CD1c-positive myeloid dendritic cell (primary cell): ENCODE data around the gene JADE3.

ENCODE experiments used
- DNase-seq: peaks from one replicate; pipeline ENCODE4 v3.0.0-alpha.2; 2016; ENCODE audit errors: extremely low spot score

JADE3 gene

GRCh38 chrX:47026198-47026597, 114.0 kb downstream of the JADE3 start:
- no peak for DNase-seq

GRCh38 chrX:47030339-47030738, 118.1 kb downstream of the JADE3 start:
- DNase-seq: peak; percentile 61

- DNase-seq: no peak
Measured at GRCh38 chrX:47047989-47048388, 135.8 kb downstream of the JADE3 start.

- no peak for DNase-seq
Measured at GRCh38 chrX:47059142-47059874, 147.1 kb downstream of the JADE3 start.

GRCh38 chrX:47060708-47061107, 148.5 kb downstream of the JADE3 start:
- no peak for DNase-seq

- DNase-seq: no peak
Measured at GRCh38 chrX:47061238-47061919, 149.2 kb downstream of the JADE3 start.

GRCh38 chrX:47063179-47063578, 151.0 kb downstream of the JADE3 start:
- DNase-seq: no peak

GRCh38 chrX:47068214-47068613, 156.0 kb downstream of the JADE3 start:
- no peak for DNase-seq

- DNase-seq: no peak
Measured at GRCh38 chrX:47068720-47069119, 156.5 kb downstream of the JADE3 start.

- no peak for DNase-seq
Measured at GRCh38 chrX:47078129-47079043, 166.2 kb downstream of the JADE3 start, which contains the start of gene RGN. RGN (plus strand) TSS chrX:47078443; CDS start chrX:47081145, 2,702 bp downstream.

GRCh38 chrX:47080215-47080914, 168.1 kb downstream of the JADE3 start:
- DNase-seq: no peak

GRCh38 chrX:47080915-47081236, 168.7 kb downstream of the JADE3 start:
- no peak for DNase-seq

GRCh38 chrX:47091149-47091775, 179.0 kb downstream of the JADE3 start:
- no peak for DNase-seq

GRCh38 chrX:47093248-47093647, 181.0 kb downstream of the JADE3 start:
- DNase-seq: peak; percentile 5

GRCh38 chrX:47093860-47094259, 181.6 kb downstream of the JADE3 start:
- DNase-seq: no peak

- no peak for DNase-seq
Measured at GRCh38 chrX:47097018-47097417, 184.8 kb downstream of the JADE3 start.

- no peak for DNase-seq
Measured at GRCh38 chrX:47098338-47099094, 186.3 kb downstream of the JADE3 start.

GRCh38 chrX:47101206-47101605, 189.0 kb downstream of the JADE3 start:
- no peak for DNase-seq
